HepG2 (cell line): ENCODE measurements around the gene KAZALD1. TPM values are rescaled to one million over a fixed set of nuclear protein-coding genes. Genes with fewer than 3 reads are reported as not detected.
A peak's percentile ranks its signal among the peaks of the same experiment; 100 is the strongest.

Source experiments
- AGO1 ChIP-seq: fragments of 200-400 bp; formaldehyde crosslinking; IDR thresholded peaks from 2 replicates; pipeline ENCODE4 v1.6.1; 2017; ENCODE audit warnings: mild to moderate bottlenecking, low read depth, low read length, moderate library complexity; ENCODE audit not compliant: poor library complexity, severe bottlenecking
- ATF2 ChIP-seq: sonication (generic); formaldehyde crosslinking; IDR thresholded peaks from 2 replicates; pipeline ENCODE4 v1.4.0; 2020; ENCODE audit warnings: missing genetic modification reagents
- DNMT3B ChIP-seq: conservative IDR thresholded peaks from 2 replicates; pipeline ENCODE4 v1.6.1; 2016; ENCODE audit warnings: missing biosample characterization, control low read depth
- FOSL1 ChIP-seq: sonication (generic); formaldehyde crosslinking; IDR thresholded peaks from 2 replicates; pipeline ENCODE4 v1.9.0; 2021; ENCODE audit warnings: missing genetic modification reagents, borderline replicate concordance
- FOXK1 ChIP-seq: sonication (generic); formaldehyde crosslinking; IDR thresholded peaks from 2 replicates; pipeline ENCODE4 v1.4.0; 2020; ENCODE audit warnings: low read depth, missing genetic modification reagents, borderline replicate concordance
- GMEB2 ChIP-seq: IDR thresholded peaks from 2 replicates; pipeline ENCODE4 v1.6.1; 2016; ENCODE audit warnings: missing biosample characterization, missing genetic modification reagents, low read depth
- KDM2A ChIP-seq: sonication (generic); formaldehyde crosslinking; IDR thresholded peaks from 2 replicates; pipeline ENCODE4 v1.4.0; 2020; ENCODE audit warnings: low read depth, missing genetic modification reagents, borderline replicate concordance
- MXD4 ChIP-seq: IDR thresholded peaks from 2 replicates; pipeline ENCODE4 v1.6.1; 2016; ENCODE audit warnings: mild to moderate bottlenecking, missing biosample characterization, missing genetic modification reagents
- PAWR ChIP-seq: sonication (generic); formaldehyde crosslinking; IDR thresholded peaks from 2 replicates; pipeline ENCODE4 v1.4.0; 2020; ENCODE audit warnings: missing genetic modification reagents, mild to moderate bottlenecking, borderline replicate concordance
- PRDM10 ChIP-seq: sonication (generic); formaldehyde crosslinking; IDR thresholded peaks from 2 replicates; pipeline ENCODE4 v1.4.0; 2020; ENCODE audit warnings: low read depth, missing genetic modification reagents
- RFXANK ChIP-seq: IDR thresholded peaks from 2 replicates; pipeline ENCODE4 v1.6.1; 2016
- RNF2 ChIP-seq: fragments of 450-650 bp; conservative IDR thresholded peaks from 2 replicates; pipeline ENCODE4 v1.6.1; 2016; ENCODE audit warnings: low read depth
- RXRA ChIP-seq: sonication (generic); formaldehyde crosslinking; IDR thresholded peaks from 2 replicates; pipeline ENCODE4 v1.5.1; 2020; ENCODE audit warnings: missing genetic modification reagents
- SALL1 ChIP-seq: sonication (generic); formaldehyde crosslinking; IDR thresholded peaks from 2 replicates; pipeline ENCODE4 v1.8.0; 2022; ENCODE audit warnings: mild to moderate bottlenecking, missing genetic modification reagents
- SAP130 ChIP-seq: IDR thresholded peaks from 2 replicates; pipeline ENCODE4 v1.6.1; 2016; ENCODE audit warnings: low read depth
- TEAD3 ChIP-seq: optimal IDR thresholded peaks from 2 replicates; pipeline ENCODE3; 2016; ENCODE audit warnings: borderline replicate concordance
- YY1 ChIP-seq: IDR thresholded peaks from 2 replicates; pipeline ENCODE4 v1.6.1; 2011; ENCODE audit warnings: low read length, low read depth, moderate library complexity, mild to moderate bottlenecking; ENCODE audit not compliant: insufficient read depth, insufficient replicate concordance
- ZNF292 ChIP-seq: sonication (generic); formaldehyde crosslinking; IDR thresholded peaks from 2 replicates; pipeline ENCODE4 v1.8.1; 2022; ENCODE audit warnings: mild to moderate bottlenecking, low read depth, missing genetic modification reagents, borderline replicate concordance
- ZNF563 ChIP-seq: sonication (generic); formaldehyde crosslinking; IDR thresholded peaks from 2 replicates; pipeline ENCODE4 v1.8.0; 2022; ENCODE audit warnings: mild to moderate bottlenecking, moderate library complexity, missing genetic modification reagents
- ZNF747 ChIP-seq: sonication (generic); formaldehyde crosslinking; IDR thresholded peaks from 2 replicates; pipeline ENCODE4 v1.8.1; 2023; ENCODE audit warnings: missing genetic modification reagents, mild to moderate bottlenecking, borderline replicate concordance
- ZNF768 ChIP-seq: sonication (generic); formaldehyde crosslinking; IDR thresholded peaks from 2 replicates; pipeline ENCODE4 v1.4.0; 2020; ENCODE audit warnings: missing genetic modification reagents
- ZSCAN9 ChIP-seq: IDR thresholded peaks from 2 replicates; pipeline ENCODE4 v1.6.1; 2016; ENCODE audit warnings: borderline replicate concordance
- polyA plus RNA-seq, 8 experiments: library from polyadenylated mRNA; depleted of rRNA in 3 of 8; stranded (reverse) in 7 of 8; unstranded in 1 of 8; fragments of >200 nt; fragmentation: Illumina TruSeq in 4 of 8; extraction: Trizol in 4 of 8; gene quantifications; 2 replicates each; pipeline versions ENCODE4 v1.2.1 to v1.2.3, GENCODE V29; 2011 to 2016; ENCODE audit warnings: low read depth in 4 of 8, missing spikeins in 1 of 8, mixed read lengths in 1 of 8; ENCODE audit not compliant: insufficient read depth in 1 of 8
- total RNA-seq, 5 experiments: library from RNA; depleted of rRNA; stranded (reverse); fragments of >200 nt; fragmentation: Illumina TruSeq; extraction: Trizol; gene quantifications; 2 replicates each; pipeline ENCODE4 v1.2.3, GENCODE V29; 2016; ENCODE audit warnings: low read depth in 1 of 5
- TF ChIP-seq, protein P1 (sequence below): sonication (generic); formaldehyde crosslinking; IDR thresholded peaks from 2 replicates; pipeline ENCODE4 v1.4.0; 2020; ENCODE audit warnings: missing genetic modification reagents

KAZALD1 gene
- total and polyA plus RNA-seq, 2 of the 13 experiments (the other 11 are each of a cell fraction or from before 2014, with no cell fraction given): 16.7 to 27.7 TPM

DNA sequence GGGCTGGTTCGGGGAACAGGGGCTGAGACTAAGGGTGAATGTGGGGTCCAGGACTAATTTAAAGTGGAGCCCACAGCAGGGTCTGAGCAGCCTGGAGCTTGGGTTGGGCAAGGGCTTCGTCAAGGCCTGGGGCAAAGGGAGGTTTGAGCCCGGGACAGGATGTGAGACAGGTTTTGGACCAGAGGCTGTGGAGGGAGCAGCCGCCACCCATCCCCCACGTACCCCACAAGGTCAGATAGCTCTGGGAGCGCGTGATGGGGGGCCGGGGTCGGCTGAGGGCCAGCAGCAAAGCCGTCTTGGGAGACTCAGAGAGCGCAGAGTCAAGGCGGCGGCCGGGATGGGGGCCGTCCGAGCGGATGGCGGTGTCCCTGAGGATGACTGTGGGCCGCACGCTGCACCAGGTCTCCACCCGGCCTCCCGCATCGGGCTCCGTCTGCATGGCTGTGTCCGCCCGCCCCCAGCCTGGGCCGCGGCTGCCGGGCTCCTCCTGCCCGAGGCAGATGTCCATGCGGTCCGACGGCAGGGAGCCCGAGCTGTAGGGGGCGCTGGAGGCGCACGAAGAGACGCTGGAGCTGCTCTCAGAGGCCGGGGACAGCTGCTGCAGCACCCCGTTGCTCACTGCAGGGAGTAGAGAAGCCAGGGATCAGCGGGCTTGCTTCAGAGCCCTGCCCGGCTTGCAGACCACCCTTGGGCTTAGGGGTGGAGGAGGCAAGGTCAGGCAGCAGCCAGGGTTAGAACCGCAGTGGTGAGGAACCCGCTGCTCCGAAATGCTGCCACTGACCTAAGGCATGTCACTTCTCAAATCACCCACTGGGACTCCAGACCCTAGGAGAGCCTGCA, 43.0 kb upstream of the KAZALD1 start (continued):
- 0 out of 2 replicates have a peak, but pooled peaks have one; percentile 62 for TF ChIP-seq ZSCAN9 (CRISPR knock-in tag)
- peak; percentile 65 for TF ChIP-seq ZNF768
- peak; percentile 77 for TF ChIP-seq SALL1
- peak; percentile 59; the same call in 1 of the 2 replicates for TF ChIP-seq FOXK1 (CRISPR knock-in tag)
- TF ChIP-seq AGO1: peak; percentile 42
- peak; percentile 32; the same call in 1 of the 2 replicates for TF ChIP-seq ZNF747 (CRISPR knock-in tag)
- peak; percentile 94 for TF ChIP-seq ZNF292 (CRISPR knock-in tag)
- TF ChIP-seq DNMT3B (CRISPR knock-in tag): no peak
- peak; percentile 70; the same call in 1 of the 2 replicates for TF ChIP-seq RNF2
- TF ChIP-seq ATF2: peak; percentile 70
- peak; percentile 74; the same call in 1 of the 2 replicates for TF ChIP-seq MXD4 (CRISPR knock-in tag)
- peak; percentile 78 for TF ChIP-seq RXRA (CRISPR knock-in tag)
- no peak for TF ChIP-seq GMEB2 (CRISPR knock-in tag)
- no peak for TF ChIP-seq RFXANK (CRISPR knock-in tag)
- peak; percentile 50 for TF ChIP-seq TEAD3 (CRISPR knock-in tag)
- no peak for TF ChIP-seq FOSL1 (CRISPR knock-in tag)
- TF ChIP-seq ZNF563 (CRISPR knock-in tag): peak; percentile 72; the same call in 1 of the 2 replicates
- peak; percentile 36; the same call in 1 of the 2 replicates for TF ChIP-seq PRDM10 (CRISPR knock-in tag)
- no peak for TF ChIP-seq PAWR (CRISPR knock-in tag)
- TF ChIP-seq, protein P1, sequence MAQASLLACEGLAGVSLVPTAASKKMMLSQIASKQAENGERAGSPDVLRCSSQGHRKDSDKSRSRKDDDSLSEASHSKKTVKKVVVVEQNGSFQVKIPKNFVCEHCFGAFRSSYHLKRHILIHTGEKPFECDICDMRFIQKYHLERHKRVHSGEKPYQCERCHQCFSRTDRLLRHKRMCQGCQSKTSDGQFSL: no peak
- peak; percentile 55 for TF ChIP-seq YY1
- peak; percentile 58 for TF ChIP-seq SAP130
- TF ChIP-seq KDM2A: peak; percentile 92
